A549 (cell line): ENCODE results near the gene PHYHIPL. TPM values are rescaled to one million over a fixed set of nuclear protein-coding genes. Genes with fewer than 3 reads are reported as not detected.

Experiments used
- ATAC-seq, 2 experiments: fragments of 200-7000 bp in 1 of 2; fragments of >200 bp in 1 of 2; cut with Nextera tagmentation in 1 of 2; cut with Tn5 transposase in 1 of 2; 3 replicates each; pipeline versions ENCODE4 v1.8.0 to v1.9.1; 2018 to 2020; ENCODE audit warnings: mild to moderate bottlenecking in 1 of 2, moderate library complexity in 1 of 2
- CTCF ChIA-PET: fragments of 300-600 bp; sonication (Branson Sonifier 250); formaldehyde crosslinking; extraction: SDS; loops from one replicate; lab custom pipeline; 2021; ENCODE audit warnings: antibody characterized with exemption, inconsistent platforms; lab: Yijun Ruan, JAX
- POLR2A ChIA-PET: fragments of 350-600 bp; formaldehyde crosslinking; extraction: SDS; loops from one replicate; lab custom pipeline; 2021; ENCODE audit warnings: antibody characterized with exemption, inconsistent platforms; lab: Yijun Ruan, JAX
- DNase-seq, 2 experiments: peaks; one replicate each; pipeline versions ENCODE4 v3.0.0 to v3.0.0-alpha.2; 2011 to 2016; ENCODE audit warnings: low read depth in 1 of 2, low spot score in 1 of 2
- FAIRE-seq: peaks from 2 replicates; lab custom pipeline; 2011; peaks lifted over from hg19 to GRCh38; lab: Jason Lieb, UNC
- H3K27ac ChIP-seq, 2 experiments: fragments of >200 bp; sonication (Bioruptor Twin); formaldehyde crosslinking; 3 replicates each; pipeline ENCODE4 v1.5.1; 2016 to 2017
- H3K4me1 ChIP-seq: fragments of >200 bp; sonication (Bioruptor Twin); formaldehyde crosslinking; 3 replicates; pipeline ENCODE4 v1.6.1; 2016
- H3K4me2 ChIP-seq: fragments of >200 bp; sonication (Bioruptor Twin); formaldehyde crosslinking; 3 replicates; pipeline ENCODE4 v1.6.1; 2016
- H3K4me3 ChIP-seq: fragments of >200 bp; sonication (Bioruptor Twin); formaldehyde crosslinking; 3 replicates; pipeline ENCODE4 v1.5.1; 2016
- H3K9me3 ChIP-seq: fragments of >200 bp; sonication (Bioruptor Twin); formaldehyde crosslinking; 3 replicates; pipeline ENCODE4 v1.6.1; 2016
- CBX8 ChIP-seq: fragments of 200-600 bp; sonication (generic); IDR thresholded peaks from 2 replicates; pipeline ENCODE4 v1.6.1; 2016
- CEBPB ChIP-seq, 2 experiments: fragments of >200 bp in 1 of 2; sonication (Bioruptor Twin) in 1 of 2; formaldehyde crosslinking in 1 of 2; IDR thresholded peaks; 2 replicates each; pipeline ENCODE4 v1.6.1; 2012 to 2016
- CHD4 ChIP-seq: fragments of 200-600 bp; sonication (generic); IDR thresholded peaks from 2 replicates; pipeline ENCODE4 v1.6.1; 2016; ENCODE audit warnings: antibody characterized with exemption, mild to moderate bottlenecking, borderline replicate concordance
- CTCF ChIP-seq: fragments of >200 bp; sonication (Bioruptor Twin); formaldehyde crosslinking; IDR thresholded peaks from 3 replicates; pipeline ENCODE4 v1.5.1; 2016
- FOSL2 ChIP-seq, 2 experiments: fragments of 450-650 bp in 1 of 2; fragments of >200 bp in 1 of 2; sonication (Bioruptor Twin) in 1 of 2; formaldehyde crosslinking; IDR thresholded peaks; 2 replicates each; pipeline versions ENCODE4 v1.5.0 to v1.6.1; 2016 to 2020; ENCODE audit warnings: mild to moderate bottlenecking in 1 of 2, moderate library complexity in 1 of 2
- HEYL ChIP-seq: fragments of 250-450 bp; sonication (Bioruptor Pico); IDR thresholded peaks from 2 replicates; pipeline ENCODE4 v1.8.0; 2021; ENCODE audit warnings: mild to moderate bottlenecking, moderate library complexity
- HOXB13 ChIP-seq: fragments of 250-450 bp; sonication (Bioruptor Pico); IDR thresholded peaks from 2 replicates; pipeline ENCODE4 v1.5.0; 2020; ENCODE audit warnings: low read depth, mild to moderate bottlenecking, moderate library complexity
- JUN ChIP-seq, 2 experiments: fragments of >200 bp; sonication (Bioruptor Twin); formaldehyde crosslinking; IDR thresholded peaks; 2 replicates in 1 of 2; 3 replicates in 1 of 2; pipeline ENCODE4 v1.6.1; 2016 to 2017
- JUNB ChIP-seq: fragments of >200 bp; sonication (Bioruptor Twin); formaldehyde crosslinking; IDR thresholded peaks from 2 replicates; pipeline ENCODE4 v1.6.1; 2016
- MAZ ChIP-seq: fragments of 150-350 bp; IDR thresholded peaks from 2 replicates; pipeline ENCODE4 v1.6.1; 2014; ENCODE audit warnings: antibody characterized with exemption, low read depth, low read length, borderline replicate concordance
- MYC ChIP-seq: IDR thresholded peaks from 2 replicates; pipeline ENCODE4 v1.6.1; 2012; ENCODE audit warnings: mild to moderate bottlenecking, inconsistent platforms, low read length, improper control_type of control experiment, borderline replicate concordance
- PHF8 ChIP-seq: fragments of 200-600 bp; sonication (generic); IDR thresholded peaks from 2 replicates; pipeline ENCODE4 v1.6.1; 2016; ENCODE audit warnings: low read depth, mild to moderate bottlenecking, antibody characterized with exemption, moderate library complexity, borderline replicate concordance
- POLR2A ChIP-seq: IDR thresholded peaks from 2 replicates; pipeline ENCODE4 v1.6.1; 2012; ENCODE audit warnings: mild to moderate bottlenecking, low read length
- POLR2AphosphoS2 ChIP-seq: conservative IDR thresholded peaks from 2 replicates; pipeline ENCODE4 v1.6.1; 2012; ENCODE audit warnings: low read length, improper control_type of control experiment, inconsistent platforms
- RAD21 ChIP-seq, 2 experiments: fragments of >200 bp in 1 of 2; sonication (Bioruptor Twin) in 1 of 2; formaldehyde crosslinking in 1 of 2; IDR thresholded peaks in 1 of 2; conservative IDR thresholded peaks in 1 of 2; 2 replicates in 1 of 2; 3 replicates in 1 of 2; pipeline ENCODE4 v1.6.1; 2012 to 2018; ENCODE audit warnings: inconsistent platforms in 1 of 2
- RCOR1 ChIP-seq: fragments of 150-350 bp; IDR thresholded peaks from 2 replicates; pipeline ENCODE4 v1.6.1; 2014; ENCODE audit warnings: antibody characterized with exemption, low read length, low read depth
- TP53 ChIP-seq: fragments of 250-450 bp; sonication (Bioruptor Pico); IDR thresholded peaks from 2 replicates; pipeline ENCODE4 v1.5.0; 2021; ENCODE audit warnings: mild to moderate bottlenecking, moderate library complexity
- ZC3H11A ChIP-seq: fragments of 450-650 bp; IDR thresholded peaks from 2 replicates; pipeline ENCODE4 v1.6.1; 2014; ENCODE audit warnings: antibody characterized with exemption, mild to moderate bottlenecking
- WGBS: methylation state at CpG from one replicate; pipeline ENCODE4 v1.1.6; 2017; ENCODE audit errors: missing lambda C conversion rate; 5-methylcytosine and 5-hydroxymethylcytosine counted together
- polyA plus RNA-seq, 4 experiments: library from polyadenylated mRNA; depleted of rRNA in 3 of 4; stranded (reverse); fragments of >200 nt; fragmentation: RNase III in 1 of 4; extraction: RNeasy Plus Mini Kit Qiagen cat#74134 plus additional on column Dnase treatment in 1 of 4; gene quantifications; 2 replicates in 3 of 4; 3 replicates in 1 of 4; pipeline ENCODE4 v1.2.3, GENCODE V29; 2011 to 2017
- TF ChIP-seq, protein P1 (sequence below): fragments of 250-450 bp; sonication (Bioruptor Pico); IDR thresholded peaks from 2 replicates; pipeline ENCODE4 v1.5.0; 2021; ENCODE audit warnings: mild to moderate bottlenecking, moderate library complexity, borderline replicate concordance
- TF ChIP-seq, protein P2 (sequence below): IDR thresholded peaks from 2 replicates; pipeline ENCODE4 v1.6.1; 2012; ENCODE audit warnings: low read depth, borderline replicate concordance
- TF ChIP-seq, protein P3 (sequence below): fragments of >200 bp; sonication (Bioruptor Twin); formaldehyde crosslinking; IDR thresholded peaks from 2 replicates; pipeline ENCODE4 v1.6.1; 2016

Gene PHYHIPL
- polyA plus RNA-seq, 2 of the 4 experiments (the other 2 are of a cell fraction): 0.88 to 0.97 TPM

DNA sequence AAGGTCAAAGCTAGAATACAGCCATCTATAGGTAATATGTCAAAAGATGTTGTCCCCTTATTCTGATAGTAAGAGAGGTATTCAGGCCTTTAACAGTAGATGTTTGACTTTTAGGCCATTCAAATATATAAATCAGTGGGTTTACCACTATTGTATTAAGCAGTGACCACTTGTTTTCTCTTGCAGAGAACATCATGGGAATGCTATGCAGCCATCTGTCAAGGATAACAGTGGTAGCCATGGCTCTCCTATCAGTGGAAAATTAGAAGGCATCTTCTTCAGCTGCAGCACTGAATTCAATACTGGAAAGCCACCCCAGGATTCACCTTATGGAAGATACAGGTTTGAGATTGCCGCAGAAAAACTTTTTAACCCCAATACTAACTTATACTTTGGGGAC lies 68.4 kb downstream of the PHYHIPL start:
- H3K27ac ChIP-seq: no peak overlapping the region
- no peak for ATAC-seq
- H3K4me3 ChIP-seq: no peak overlapping the region
- H3K4me1 ChIP-seq: no peaks in the 10 kb centered on the region
- no peak for FAIRE-seq
- ChIA-PET POLR2A (no interaction called here), CTCF (no interaction called here)
- DNase-seq: no peak
- no peak for TF ChIP-seq FOSL2 (IDR thresholded peaks at IDR 0.05)
- no peak for TF ChIP-seq FOSL2 (CRISPR knock-in tag; IDR thresholded peaks at IDR 0.05)
- no peak for TF ChIP-seq ZC3H11A
- TF ChIP-seq RAD21 (conservative IDR thresholded peaks at IDR 0.05 in 1 of 2, IDR thresholded peaks at IDR 0.05 in 1 of 2): no peak
- TF ChIP-seq, protein P1, sequence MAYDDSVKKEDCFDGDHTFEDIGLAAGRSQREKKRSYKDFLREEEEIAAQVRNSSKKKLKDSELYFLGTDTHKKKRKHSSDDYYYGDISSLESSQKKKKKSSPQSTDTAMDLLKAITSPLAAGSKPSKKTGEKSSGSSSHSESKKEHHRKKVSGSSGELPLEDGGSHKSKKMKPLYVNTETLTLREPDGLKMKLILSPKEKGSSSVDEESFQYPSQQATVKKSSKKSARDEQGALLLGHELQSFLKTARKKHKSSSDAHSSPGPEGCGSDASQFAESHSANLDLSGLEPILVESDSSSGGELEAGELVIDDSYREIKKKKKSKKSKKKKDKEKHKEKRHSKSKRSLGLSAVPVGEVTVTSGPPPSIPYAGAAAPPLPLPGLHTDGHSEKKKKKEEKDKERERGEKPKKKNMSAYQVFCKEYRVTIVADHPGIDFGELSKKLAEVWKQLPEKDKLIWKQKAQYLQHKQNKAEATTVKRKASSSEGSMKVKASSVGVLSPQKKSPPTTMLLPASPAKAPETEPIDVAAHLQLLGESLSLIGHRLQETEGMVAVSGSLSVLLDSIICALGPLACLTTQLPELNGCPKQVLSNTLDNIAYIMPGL (CRISPR knock-in tag): no peak
- TF ChIP-seq POLR2A: no peak
- no peak for TF ChIP-seq CHD4
- no peak for TF ChIP-seq TP53 (CRISPR knock-in tag)
- TF ChIP-seq CTCF: no peak
- no peak for TF ChIP-seq CBX8
- TF ChIP-seq RCOR1: no peak
- no peak for TF ChIP-seq MAZ
- TF ChIP-seq HEYL: no peak
- TF ChIP-seq PHF8: no peak
- no peak for TF ChIP-seq MYC
- TF ChIP-seq POLR2AphosphoS2: no peak
- TF ChIP-seq HOXB13 (CRISPR knock-in tag): no peak
- TF ChIP-seq, protein P2, sequence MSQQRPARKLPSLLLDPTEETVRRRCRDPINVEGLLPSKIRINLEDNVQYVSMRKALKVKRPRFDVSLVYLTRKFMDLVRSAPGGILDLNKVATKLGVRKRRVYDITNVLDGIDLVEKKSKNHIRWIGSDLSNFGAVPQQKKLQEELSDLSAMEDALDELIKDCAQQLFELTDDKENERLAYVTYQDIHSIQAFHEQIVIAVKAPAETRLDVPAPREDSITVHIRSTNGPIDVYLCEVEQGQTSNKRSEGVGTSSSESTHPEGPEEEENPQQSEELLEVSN: no peak
- TF ChIP-seq, protein P3, sequence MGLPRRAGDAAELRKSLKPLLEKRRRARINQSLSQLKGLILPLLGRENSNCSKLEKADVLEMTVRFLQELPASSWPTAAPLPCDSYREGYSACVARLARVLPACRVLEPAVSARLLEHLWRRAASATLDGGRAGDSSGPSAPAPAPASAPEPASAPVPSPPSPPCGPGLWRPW: no peak
- TF ChIP-seq CEBPB (IDR thresholded peaks at IDR 0.05): no peak
- WGBS: 3% methylated on average over 1 of the region's 1 CpG
- no peaks in the 10 kb centered on the region for H3K9me3 ChIP-seq
- H3K4me2 ChIP-seq: no peak overlapping the region

GRCh38 chr10:59245686-59246085 lies 69.2 kb downstream of the PHYHIPL start:
- ATAC-seq: no peak
- ChIA-PET CTCF (no interaction called here), POLR2A (no interaction called here)
- Histone ChIP-seq H3K27ac (no peak overlapping the region), H3K4me3 (no peak overlapping the region), H3K4me1 (no peaks in the 10 kb centered on the region), H3K4me2 (no peak overlapping the region), H3K9me3 (no peaks in the 10 kb centered on the region)
- WGBS: 42% methylated on average over 1 of the region's 1 CpG
- FAIRE-seq: no peak
- TF ChIP-seq HOXB13 (CRISPR knock-in tag): no peak
- TF ChIP-seq JUN (IDR thresholded peaks at IDR 0.05): no peak
- TF ChIP-seq JUNB: no peak
- TF ChIP-seq CTCF: no peak
- no peak for DNase-seq
